GM21423 (cell line): ENCODE results near the gene GALR3.
"Not testable (repeated sequence)": the region's sequence is repeated elsewhere in the genome, so short reads cannot be mapped to it uniquely, and the experiment has no call there.

ENCODE experiments used
- ATAC-seq: cut with Tn5 transposase; IDR thresholded peaks from one replicate; pipeline ENCODE4 v1.9.1; 2021; ENCODE audit warnings: mild to moderate bottlenecking, moderate library complexity; ENCODE audit not compliant: unreplicated experiment

GALR3 gene

DNA sequence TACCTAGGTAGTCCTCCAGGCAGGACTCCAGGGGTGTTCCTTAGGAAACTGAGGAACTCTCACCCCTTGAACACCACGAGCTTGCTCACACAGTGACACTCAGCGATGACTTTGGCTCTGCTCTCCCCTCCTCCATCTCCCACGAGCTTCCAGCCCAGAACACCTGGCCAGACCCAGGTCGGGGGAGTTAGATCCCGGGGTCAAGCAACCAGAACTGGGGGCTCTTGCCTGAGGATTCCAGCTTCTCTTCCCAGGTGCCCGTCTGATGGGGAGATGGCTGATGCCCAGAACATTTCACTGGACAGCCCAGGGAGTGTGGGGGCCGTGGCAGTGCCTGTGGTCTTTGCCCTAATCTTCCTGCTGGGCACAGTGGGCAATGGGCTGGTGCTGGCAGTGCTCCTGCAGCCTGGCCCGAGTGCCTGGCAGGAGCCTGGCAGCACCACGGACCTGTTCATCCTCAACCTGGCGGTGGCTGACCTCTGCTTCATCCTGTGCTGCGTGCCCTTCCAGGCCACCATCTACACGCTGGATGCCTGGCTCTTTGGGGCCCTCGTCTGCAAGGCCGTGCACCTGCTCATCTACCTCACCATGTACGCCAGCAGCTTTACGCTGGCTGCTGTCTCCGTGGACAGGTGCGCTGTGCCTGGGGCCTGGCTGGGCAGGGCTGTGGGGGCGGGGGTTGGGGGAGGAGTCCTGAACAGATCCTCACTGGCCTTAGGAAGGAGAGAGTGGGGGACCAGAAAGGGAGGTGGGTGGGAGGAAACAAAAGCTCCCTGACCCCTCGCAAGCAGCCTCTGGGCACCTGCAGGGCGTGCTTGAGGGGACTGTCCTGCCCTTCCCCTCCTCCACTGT, at the start of gene GALR3:
TSS of gene GALR3 (plus strand) at position 249 of the 852 bp plus-strand sequence. CDS start at position 274, 25 bp downstream.
- ATAC-seq: no peak

DNA sequence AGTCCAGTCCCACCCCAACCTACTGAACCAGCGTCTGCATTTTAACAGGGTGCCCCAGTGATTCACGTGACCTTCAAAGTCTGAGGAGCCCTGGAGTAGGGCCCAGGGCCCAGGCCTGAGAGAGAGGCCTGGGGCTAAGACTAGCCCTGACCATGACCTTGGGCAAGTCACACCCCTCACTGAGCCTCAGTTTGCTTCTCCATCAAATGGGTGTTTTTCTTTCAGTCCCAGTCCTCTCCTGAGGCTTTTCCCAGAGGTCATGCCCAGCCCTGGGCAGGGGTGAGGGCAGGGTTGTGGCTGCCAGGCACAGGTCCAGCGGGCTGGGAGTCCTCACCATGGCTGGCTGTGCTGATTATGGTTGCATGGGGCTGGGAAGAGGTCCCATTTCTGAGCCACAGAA, 48.5 kb upstream of the GALR3 start:
- ATAC-seq: no peak

- ATAC-seq: no peak
Measured at GRCh38 chr22:37775785-37776638, 47.2 kb upstream of the GALR3 start.

DNA sequence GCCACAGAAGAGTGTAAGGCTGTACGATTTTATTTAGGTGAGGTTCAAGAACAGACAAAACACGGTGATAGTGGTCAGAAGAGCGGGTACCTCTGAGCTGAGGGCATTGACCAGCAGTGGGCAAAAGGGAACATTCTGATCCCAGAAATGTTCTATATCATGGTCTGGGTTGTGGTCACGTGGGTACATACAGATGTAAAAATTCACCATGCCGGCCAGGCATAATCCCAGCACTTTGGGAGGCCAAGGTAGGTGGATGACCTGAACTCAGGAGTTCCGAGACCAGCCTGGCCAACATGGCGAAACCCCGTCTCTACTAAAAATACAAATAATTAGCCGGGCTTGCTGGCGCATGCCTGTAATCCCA, 46.6 kb upstream of the GALR3 start:
- ATAC-seq: no peak

- ATAC-seq: peak; percentile 62
Measured at GRCh38 chr22:37777122-37777687, 46.0 kb upstream of the GALR3 start.

GRCh38 chr22:37778370-37779009, 44.7 kb upstream of the GALR3 start:
- no peak for ATAC-seq

GRCh38 chr22:37781434-37782059, 41.6 kb upstream of the GALR3 start:
- ATAC-seq: no peak

GRCh38 chr22:37782340-37783168, 40.6 kb upstream of the GALR3 start:
- no peak for ATAC-seq

- ATAC-seq: no peak
Measured at GRCh38 chr22:37784829-37785495, 38.2 kb upstream of the GALR3 start.

DNA sequence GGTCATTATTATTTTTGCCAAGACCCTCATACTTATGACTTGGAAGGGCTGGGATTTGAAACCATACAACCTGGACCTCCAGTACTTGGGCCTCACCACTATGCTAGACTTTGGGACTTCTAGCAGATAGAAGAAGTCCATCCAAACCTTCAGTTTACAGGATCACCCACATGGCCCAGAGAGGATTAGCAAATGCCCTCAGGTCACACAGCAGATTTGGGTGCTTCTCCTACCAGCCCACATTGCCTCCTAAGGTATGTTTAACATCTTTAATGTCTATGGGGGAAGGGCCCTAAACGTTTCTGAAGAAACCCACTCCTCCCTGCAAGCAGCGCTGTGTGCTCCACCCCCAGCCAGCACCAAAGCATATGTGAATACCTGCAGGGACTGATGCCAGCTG, 32.9 kb upstream of the GALR3 start:
- no peak for ATAC-seq

GRCh38 chr22:37792494-37792893, 30.7 kb upstream of the GALR3 start:
- ATAC-seq: no peak

DNA sequence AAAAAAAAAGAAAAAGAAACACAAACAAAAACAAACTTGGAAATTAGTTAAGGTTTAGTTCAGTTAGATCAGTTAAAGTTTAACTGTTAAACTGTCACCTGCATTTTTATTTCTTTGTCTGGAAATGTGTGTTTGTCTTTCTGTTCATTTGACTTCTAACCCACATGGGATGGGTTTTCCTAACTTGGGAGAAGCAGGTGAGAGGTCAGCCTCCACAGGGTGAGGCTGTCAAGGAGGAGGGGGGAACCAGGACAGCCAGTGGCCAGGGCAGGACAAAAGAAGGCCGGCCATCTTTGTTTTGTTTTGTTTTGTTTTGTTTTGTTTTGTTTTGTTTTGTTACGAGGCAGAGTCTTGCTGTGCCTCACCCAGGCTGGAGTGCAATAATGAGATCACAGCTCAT, 28.8 kb upstream of the GALR3 start:
- no peak for ATAC-seq

GRCh38 chr22:37796079-37796478, 27.1 kb upstream of the GALR3 start:
- ATAC-seq: no peak

DNA sequence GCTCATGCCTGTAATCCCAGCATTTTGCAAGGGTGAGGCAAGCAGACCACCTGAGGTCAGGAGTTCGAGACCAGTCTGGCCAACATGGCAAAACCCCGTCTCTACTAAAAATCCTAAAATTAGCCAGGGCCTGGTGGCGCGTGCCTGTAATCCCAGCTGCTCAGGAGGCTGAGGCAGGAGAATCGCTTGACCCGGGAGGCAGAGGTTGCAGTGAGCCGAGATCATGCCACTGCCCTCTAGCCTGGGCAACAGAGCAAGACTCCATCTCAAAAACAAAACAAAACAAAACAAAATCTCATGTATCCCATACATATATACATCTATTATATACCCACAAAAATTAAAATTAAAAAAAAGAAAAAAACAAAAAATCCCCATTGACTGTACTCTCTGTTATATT, 25.9 kb upstream of the GALR3 start:
- ATAC-seq: not testable (repeated sequence)

GRCh38 chr22:37797874-37798500, 25.2 kb upstream of the GALR3 start:
- ATAC-seq: no peak

- not testable (repeated sequence) for ATAC-seq
Measured at GRCh38 chr22:37799979-37800378, 23.2 kb upstream of the GALR3 start.

- ATAC-seq: no peak
Measured at GRCh38 chr22:37801946-37802309, 21.3 kb upstream of the GALR3 start.

DNA sequence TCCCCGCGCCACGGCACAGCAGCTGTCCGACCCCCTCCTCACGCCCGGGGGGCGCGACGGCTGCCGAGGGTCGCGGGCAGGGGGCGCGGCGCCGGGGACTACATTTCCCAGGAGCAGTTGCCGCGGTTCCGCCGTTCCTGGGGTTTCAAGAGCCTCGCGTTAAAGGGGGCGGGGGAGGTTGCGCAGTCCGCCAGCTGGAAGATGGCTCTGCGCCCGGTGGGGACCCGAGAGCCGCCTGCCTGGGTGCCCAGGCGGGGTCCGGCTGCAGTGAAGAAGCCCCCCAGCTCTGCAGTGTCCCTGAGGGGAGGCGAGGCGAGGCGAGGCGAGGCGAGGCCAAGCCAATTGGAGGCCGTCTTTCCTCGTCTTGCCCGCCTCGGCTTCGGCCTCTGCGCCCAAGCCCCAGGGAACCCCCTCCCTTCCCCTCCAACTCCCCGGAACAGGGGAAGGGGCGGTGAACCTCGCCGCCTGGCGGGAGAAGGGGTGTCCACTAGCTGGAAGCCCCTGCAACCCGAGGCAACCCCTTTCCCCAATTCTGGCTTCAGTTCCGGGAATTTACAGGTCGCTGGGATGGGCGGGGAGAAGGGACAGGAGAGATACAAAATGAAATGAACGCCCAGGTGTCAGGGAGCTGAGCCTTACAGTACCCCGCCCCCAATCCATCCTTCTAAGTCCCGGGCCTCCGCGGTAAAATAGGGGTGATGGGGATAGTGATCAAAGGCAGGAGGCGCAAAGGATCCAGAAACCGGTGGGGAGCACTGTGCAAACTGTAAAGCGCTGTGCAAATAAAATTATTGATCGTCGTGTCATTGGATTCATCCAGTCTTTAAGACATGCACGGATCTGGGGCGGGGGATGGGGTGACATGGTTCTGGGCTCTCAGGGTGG, 20.6 kb upstream of the GALR3 start:
- no peak for ATAC-seq
